Endothelial cell of umbilical vein (primary cell): Measurements from ENCODE around the gene AUTS2. TPM values are rescaled to one million over a fixed set of nuclear protein-coding genes. Genes with fewer than 3 reads are reported as not detected.

ENCODE experiments used
- BruUV-seq: library from RNA; stranded (reverse); fragments of 400-500 nt; replicated peaks from 2 replicates; lab custom pipeline; 2021; lab: Mats Ljungman, UMichigan
- CTCF ChIA-PET: fragments of 300-600, 350-600 bp; sonication (Branson Sonifier 250); formaldehyde crosslinking; loops from one replicate; lab custom pipeline; 2021; ENCODE audit warnings: antibody characterized with exemption, inconsistent platforms; lab: Charles Lee
- POLR2A ChIA-PET: fragments of 300-600, 350-600 bp; sonication (Branson Sonifier 250); formaldehyde crosslinking; loops from one replicate; lab custom pipeline; 2021; ENCODE audit warnings: antibody characterized with exemption, inconsistent platforms; lab: Charles Lee
- DNase-seq: peaks from one replicate; pipeline ENCODE4 v3.0.0-alpha.2; 2011; ENCODE audit warnings: low read depth, low spot score
- FAIRE-seq: peaks from 2 replicates; lab custom pipeline; 2011; peaks lifted over from hg19 to GRCh38; lab: Jason Lieb, UNC
- H2AFZ ChIP-seq: 2 replicates; pipeline ENCODE4 v1.6.0; 2012; ENCODE audit warnings: low read depth, low read length, control low read depth, inconsistent platforms
- H3K27ac ChIP-seq: 2 replicates; pipeline ENCODE4 v1.5.1; 2011; ENCODE audit warnings: low read depth, mild to moderate bottlenecking, control low read depth, low read length, moderate library complexity; ENCODE audit not compliant: insufficient read depth
- H3K27me3 ChIP-seq, 2 experiments: 2 replicates each; pipeline versions ENCODE4 v1.6.0 to v1.6.1; 2011; ENCODE audit warnings: low read length in 2 of 2, mixed read lengths in 1 of 2; ENCODE audit not compliant: control insufficient read depth in 2 of 2, insufficient read depth in 2 of 2
- H3K36me3 ChIP-seq, 2 experiments: 2 replicates in 1 of 2; 3 replicates in 1 of 2; pipeline ENCODE4 v1.5.1; 2011; ENCODE audit warnings: low read length in 2 of 2, mild to moderate bottlenecking in 1 of 2, moderate library complexity in 1 of 2; ENCODE audit not compliant: control insufficient read depth in 2 of 2, insufficient read depth in 2 of 2; ENCODE audit errors: extremely low read depth in 1 of 2
- H3K4me1 ChIP-seq: 3 replicates; pipeline ENCODE4 v1.5.1; 2011; ENCODE audit warnings: mild to moderate bottlenecking, low read length; ENCODE audit not compliant: control insufficient read depth, insufficient read depth; ENCODE audit errors: extremely low read depth
- H3K4me2 ChIP-seq: 2 replicates; pipeline ENCODE4 v1.6.1; 2011; ENCODE audit warnings: low read length, control low read depth, mixed read lengths; ENCODE audit not compliant: insufficient read depth
- H3K4me3 ChIP-seq, 3 experiments: fragments of 200-600 bp in 1 of 3; sonication (generic), shearing (Covaris generic) in 1 of 3; replicated peaks in 1 of 3; 2 replicates each; pipeline ENCODE4 v1.5.1; 2011 to 2016; ENCODE audit warnings: control low read depth in 3 of 3, low read length in 3 of 3, mild to moderate bottlenecking in 2 of 3, inconsistent platforms in 1 of 3, low read depth in 1 of 3, moderate library complexity in 1 of 3; ENCODE audit not compliant: insufficient read depth in 1 of 3
- H3K79me2 ChIP-seq: 2 replicates; pipeline ENCODE4 v1.6.0; 2012; ENCODE audit warnings: low read length, inconsistent platforms; ENCODE audit not compliant: control insufficient read depth, insufficient read depth
- H3K9ac ChIP-seq: replicated peaks from 2 replicates; pipeline ENCODE3; 2011; ENCODE audit warnings: low read length, control low read depth; ENCODE audit not compliant: insufficient read depth; ENCODE audit errors: extremely low read depth
- H3K9me1 ChIP-seq: replicated peaks from 3 replicates; pipeline ENCODE4 v1.6.0; 2011; ENCODE audit warnings: mild to moderate bottlenecking, low read length; ENCODE audit not compliant: control insufficient read depth, insufficient read depth; ENCODE audit errors: extremely low read depth
- H3K9me3 ChIP-seq: replicated peaks from 2 replicates; pipeline ENCODE4 v1.5.1; 2012; ENCODE audit warnings: low read length, inconsistent platforms; ENCODE audit not compliant: control insufficient read depth, insufficient read depth
- H4K20me1 ChIP-seq: replicated peaks from 2 replicates; pipeline ENCODE3; 2011; ENCODE audit warnings: mild to moderate bottlenecking, low read length; ENCODE audit not compliant: control insufficient read depth, insufficient read depth; ENCODE audit errors: extremely low read depth
- EZH2 ChIP-seq: IDR thresholded peaks from 2 replicates; pipeline ENCODE4 v1.6.1; 2012; ENCODE audit warnings: borderline replicate concordance, low read depth, mild to moderate bottlenecking, moderate library complexity, low read length, inconsistent platforms; ENCODE audit not compliant: severe bottlenecking
- FOS ChIP-seq: IDR thresholded peaks from 2 replicates; pipeline ENCODE4 v1.6.1; 2011; ENCODE audit warnings: mild to moderate bottlenecking, low read length, moderate library complexity, borderline replicate concordance; ENCODE audit not compliant: insufficient read depth
- GATA2 ChIP-seq: IDR thresholded peaks from 2 replicates; pipeline ENCODE4 v1.7.0; 2011; ENCODE audit warnings: low read depth, mild to moderate bottlenecking, moderate library complexity, mixed read lengths, low read length; ENCODE audit not compliant: insufficient read length, insufficient read depth
- JUN ChIP-seq: IDR thresholded peaks from 2 replicates; pipeline ENCODE4 v1.6.1; 2011; ENCODE audit warnings: borderline replicate concordance, low read depth; ENCODE audit not compliant: insufficient read length, insufficient read depth
- MYC ChIP-seq: IDR thresholded peaks from one replicate; pipeline ENCODE4 v1.6.1; 2011; ENCODE audit warnings: mild to moderate bottlenecking, low read depth, low read length
- POLR2A ChIP-seq: IDR thresholded peaks from 2 replicates; pipeline ENCODE4 v1.6.1; 2012; ENCODE audit warnings: low read depth, mild to moderate bottlenecking, control low read depth, low read length
- POLR2AphosphoS5 ChIP-seq: IDR thresholded peaks from 2 replicates; pipeline ENCODE4 v1.6.1; 2012; ENCODE audit warnings: low read depth, mild to moderate bottlenecking, control low read depth, low read length, moderate library complexity; ENCODE audit not compliant: insufficient read depth
- dilution Hi-C: fragments of 300-500 bp; cut with MboI; formaldehyde crosslinking; loops from one replicate; pipeline ENCODE4 v1.15.0; 2019; ENCODE audit warnings: low sequenced_read_pairs; ENCODE audit not compliant: extremely low pct_ligation_motif_present
- intact Hi-C: fragments of 100-400 bp; cut with micrococcal nuclease; formaldehyde crosslinking; loops from one replicate; pipeline ENCODE4 v1.10.0; 2022
- polyA plus RNA-seq, 4 experiments: library from polyadenylated mRNA; depleted of rRNA in 3 of 4; stranded (reverse) in 3 of 4; unstranded in 1 of 4; fragments of >200 nt; gene quantifications; 2 replicates each; pipeline versions ENCODE4 v1.2.1 to v1.2.3, GENCODE V29; 2011 to 2012; ENCODE audit warnings: missing spikeins in 1 of 4
- total RNA-seq: library from RNA; stranded (reverse); gene quantifications from 2 replicates; pipeline ENCODE4 v1.2.3, GENCODE V29; 2021
- TF ChIP-seq, protein P1 (sequence below): IDR thresholded peaks from 2 replicates; pipeline ENCODE4 v1.6.1; 2011; ENCODE audit not compliant: insufficient read depth, insufficient read length
- TF ChIP-seq, protein P2 (sequence below), 2 donors: IDR thresholded peaks; 1 replicate in 1 of 2; 2 replicates in 1 of 2; pipeline ENCODE4 v1.5.1; 2011; ENCODE audit warnings: low read length in 2 of 2, mild to moderate bottlenecking in 2 of 2, moderate library complexity in 2 of 2, control low read depth in 1 of 2, inconsistent platforms in 1 of 2, low read depth in 1 of 2; ENCODE audit not compliant: insufficient read depth in 1 of 2; ENCODE audit errors: extremely low read depth in 1 of 2

The AUTS2 gene
- total and polyA plus RNA-seq, 2 donors (not counting 3 experiments of a cell fraction or from before 2014, with no cell fraction given), result 0.59 to 8.0 TPM

DNA sequence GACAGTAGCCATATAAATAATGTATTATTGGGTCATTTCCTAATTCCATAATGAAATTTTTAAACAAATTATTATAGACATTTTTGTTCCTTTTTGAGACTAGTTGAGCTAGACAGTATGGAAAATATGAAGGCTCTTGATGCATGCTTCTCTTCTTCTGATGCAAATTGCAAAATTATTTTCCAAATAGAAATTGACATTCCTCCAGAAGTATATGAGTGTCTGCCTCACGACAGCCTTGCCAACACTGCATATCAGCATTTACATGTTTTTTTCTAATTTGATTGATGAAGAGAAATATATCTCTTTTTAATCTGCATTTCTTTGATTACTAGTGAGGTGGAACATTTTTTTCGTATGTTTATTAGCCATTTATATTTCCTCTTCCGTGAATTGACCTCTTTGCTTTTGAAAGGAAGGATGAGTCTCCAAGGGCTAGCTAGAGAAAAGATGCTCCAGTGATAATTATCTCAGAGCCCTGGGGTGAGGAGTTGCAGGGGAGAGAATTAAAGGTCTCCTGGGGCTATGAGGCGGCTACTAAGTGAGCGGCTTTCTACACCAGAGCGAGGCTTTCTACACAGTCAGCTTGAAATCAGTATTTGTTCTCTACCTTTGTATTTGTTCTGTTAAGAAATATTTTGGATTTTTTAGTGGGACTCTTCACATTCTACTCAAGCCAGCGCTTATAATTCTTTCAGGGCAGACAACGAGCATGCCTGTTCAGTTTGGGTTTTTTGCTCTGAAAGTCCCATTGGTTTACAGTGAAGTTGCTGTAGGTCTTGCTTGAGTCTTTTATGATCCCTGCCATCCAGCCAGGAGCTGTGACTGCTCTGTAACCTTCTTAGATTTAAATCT lies 821.5 kb downstream of the AUTS2 start:
- Histone ChIP-seq H3K4me1 (no peaks in the 10 kb centered on the region), H3K9me1 (no peaks in the 10 kb centered on the region), H3K4me2 (no peak overlapping the region), H3K27me3 (no peaks in the 10 kb centered on the region), H3K4me3 (no peak overlapping the region), H3K36me3 (no peaks in the 10 kb centered on the region), H2AFZ (no peak overlapping the region), H4K20me1 (no peaks in the 10 kb centered on the region), H3K9ac (no peak overlapping the region), H3K27ac (no peak overlapping the region), H3K79me2 (no peaks in the 10 kb centered on the region), H3K9me3 (no peaks in the 10 kb centered on the region)
- POLR2A ChIA-PET, result no interaction called here
- BruUV-seq, result no TSS peak
- no peak for DNase-seq
- intact Hi-C loops, result no loop called here
- CTCF ChIA-PET, result no interaction called here
- no peak for FAIRE-seq
- TF ChIP-seq POLR2AphosphoS5, result no peak
- TF ChIP-seq, protein P1, sequence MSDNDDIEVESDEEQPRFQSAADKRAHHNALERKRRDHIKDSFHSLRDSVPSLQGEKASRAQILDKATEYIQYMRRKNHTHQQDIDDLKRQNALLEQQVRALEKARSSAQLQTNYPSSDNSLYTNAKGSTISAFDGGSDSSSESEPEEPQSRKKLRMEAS, result no peak
- no peak for TF ChIP-seq POLR2A
- TF ChIP-seq MYC, result no peak
- no peak for TF ChIP-seq FOS
- no peak for TF ChIP-seq EZH2
- TF ChIP-seq JUN, result no peak
- TF ChIP-seq, protein P2, sequence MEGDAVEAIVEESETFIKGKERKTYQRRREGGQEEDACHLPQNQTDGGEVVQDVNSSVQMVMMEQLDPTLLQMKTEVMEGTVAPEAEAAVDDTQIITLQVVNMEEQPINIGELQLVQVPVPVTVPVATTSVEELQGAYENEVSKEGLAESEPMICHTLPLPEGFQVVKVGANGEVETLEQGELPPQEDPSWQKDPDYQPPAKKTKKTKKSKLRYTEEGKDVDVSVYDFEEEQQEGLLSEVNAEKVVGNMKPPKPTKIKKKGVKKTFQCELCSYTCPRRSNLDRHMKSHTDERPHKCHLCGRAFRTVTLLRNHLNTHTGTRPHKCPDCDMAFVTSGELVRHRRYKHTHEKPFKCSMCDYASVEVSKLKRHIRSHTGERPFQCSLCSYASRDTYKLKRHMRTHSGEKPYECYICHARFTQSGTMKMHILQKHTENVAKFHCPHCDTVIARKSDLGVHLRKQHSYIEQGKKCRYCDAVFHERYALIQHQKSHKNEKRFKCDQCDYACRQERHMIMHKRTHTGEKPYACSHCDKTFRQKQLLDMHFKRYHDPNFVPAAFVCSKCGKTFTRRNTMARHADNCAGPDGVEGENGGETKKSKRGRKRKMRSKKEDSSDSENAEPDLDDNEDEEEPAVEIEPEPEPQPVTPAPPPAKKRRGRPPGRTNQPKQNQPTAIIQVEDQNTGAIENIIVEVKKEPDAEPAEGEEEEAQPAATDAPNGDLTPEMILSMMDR (IDR thresholded peaks at IDR 0.05; ENCODE audit: extremely low read depth in 1 of 2, insufficient read depth in 1 of 2, low read depth in 1 of 2, low read length in 2 of 2), result no peak
- TF ChIP-seq GATA2, result no peak
- dilution Hi-C loops, result no loop called here
